Epithelial cell of proximal tubule (primary cell): ENCODE data around the gene RCSD1. TPM values are rescaled to one million over a fixed set of nuclear protein-coding genes. Genes with fewer than 3 reads are reported as not detected.

ENCODE experiments used
- DNase-seq: peaks from one replicate; pipeline ENCODE4 v3.0.0-alpha.2; 2011; ENCODE audit warnings: low read depth
- H3K4me3 ChIP-seq: 2 replicates; pipeline ENCODE4 v1.5.1; 2011; ENCODE audit warnings: low read depth, mild to moderate bottlenecking, low read length
- CTCF ChIP-seq: conservative IDR thresholded peaks from 2 replicates; pipeline ENCODE4 v1.5.1; 2012; ENCODE audit warnings: low read depth, mild to moderate bottlenecking, low read length
- total RNA-seq: library from RNA; depleted of rRNA; stranded (reverse); fragments of >200 nt; gene quantifications from 2 replicates; pipeline ENCODE4 v1.2.3, GENCODE V29; 2015

RCSD1 gene
- total RNA-seq, 1 donor from 2014 or later = not detected

- TF ChIP-seq CTCF = no peak
- no peak for DNase-seq
- no peak overlapping the region for H3K4me3 ChIP-seq
Measured at GRCh38 chr1:167751676-167752075, 121.6 kb downstream of the RCSD1 start.

GRCh38 chr1:167752219-167752985 lies 122.4 kb downstream of the RCSD1 start:
- no peak for DNase-seq
- no peak for TF ChIP-seq CTCF
- no peak overlapping the region for H3K4me3 ChIP-seq

GRCh38 chr1:167755654-167756053 lies 125.6 kb downstream of the RCSD1 start:
- DNase-seq = no peak
- H3K4me3 ChIP-seq = no peak overlapping the region
- no peak for TF ChIP-seq CTCF

Other genes with a start within 250 kb of the RCSD1 start
- not detected in 2 replicates for gene CD247, start 111.7 kb upstream of the RCSD1 start, total RNA-seq
- gene CREG1, start 76.5 kb upstream of the RCSD1 start, total RNA-seq = 25.2 and 48.1 TPM in 2 replicates
- gene MPZL1, start 91.8 kb downstream of the RCSD1 start, total RNA-seq = 43.0 and 66.8 TPM in 2 replicates